ENCODE measurements around the gene BOD1L1.
A peak's percentile ranks its signal among the peaks of the same experiment; 100 is the strongest.

Gene BOD1L1

DNA sequence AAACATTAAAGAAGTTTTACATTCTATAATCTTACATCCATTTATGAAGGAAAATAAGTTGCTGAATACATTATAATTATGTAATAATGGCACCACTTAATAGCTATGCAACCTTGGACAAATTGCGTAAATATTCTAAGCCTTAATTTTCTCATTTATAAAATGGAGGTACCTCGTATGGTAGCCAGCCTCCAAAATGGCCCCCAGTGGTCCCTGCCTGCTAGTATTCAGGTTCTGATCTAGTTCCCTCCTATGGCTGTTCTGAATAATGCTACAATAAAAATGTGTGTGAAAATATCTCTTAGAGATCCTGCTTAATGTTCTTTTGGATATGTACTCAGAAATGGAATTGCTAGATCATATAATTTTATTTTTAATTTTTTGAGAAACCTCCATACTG lies 72.2 kb downstream of the BOD1L1 start:
- no peak for DNase-seq (ENCODE audit: low spot score)

DNA sequence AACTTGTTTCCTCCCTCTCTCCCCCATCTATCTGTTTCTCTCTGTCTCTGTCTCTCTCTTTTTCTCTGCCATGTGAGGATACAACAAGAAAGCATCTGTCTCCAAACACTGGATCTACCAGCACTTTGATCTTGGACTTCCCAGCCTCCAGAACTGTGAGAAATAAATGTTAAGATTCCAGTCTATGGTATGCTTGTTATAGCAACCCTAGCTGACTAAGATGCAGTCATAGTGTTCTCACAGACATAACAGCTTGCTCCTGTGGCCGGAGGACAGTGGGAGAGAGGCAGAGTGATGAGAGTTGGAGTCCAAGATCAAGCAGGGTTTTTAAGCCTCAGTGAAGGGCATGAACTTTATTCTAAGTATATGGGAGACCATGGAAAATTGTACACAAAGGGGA lies 74.4 kb downstream of the BOD1L1 start:
- DNase-seq (ENCODE audit: low spot score): no peak

DNA sequence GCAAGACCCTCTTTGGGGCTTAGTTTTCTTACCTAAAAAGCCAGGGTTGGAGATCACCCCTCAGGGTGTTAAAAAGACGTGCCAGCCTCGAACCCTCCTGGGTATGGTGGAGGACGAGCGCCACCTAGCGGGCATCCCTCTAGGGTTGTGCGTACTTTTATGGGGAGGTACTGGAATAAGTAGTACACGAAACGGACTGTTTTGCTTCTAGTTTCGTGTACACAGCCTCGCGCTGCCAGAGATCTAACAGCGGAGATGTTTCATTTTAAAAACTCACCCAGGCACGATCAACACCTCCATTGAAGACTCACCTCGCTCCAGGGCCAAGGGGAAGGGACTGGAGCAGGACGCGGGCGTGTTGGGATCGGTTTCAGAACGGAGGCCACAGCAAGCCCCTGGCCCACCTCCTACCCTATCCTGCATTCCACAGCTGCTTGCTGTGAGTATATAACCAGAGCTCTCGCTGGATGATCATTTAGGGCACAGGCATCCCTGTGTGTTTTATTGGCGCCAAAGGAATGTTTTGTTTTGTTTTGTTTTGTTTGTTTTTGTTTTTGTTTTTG lies 78.5 kb downstream of the BOD1L1 start:
- peak; percentile 79 for DNase-seq (ENCODE audit: low spot score)

DNA sequence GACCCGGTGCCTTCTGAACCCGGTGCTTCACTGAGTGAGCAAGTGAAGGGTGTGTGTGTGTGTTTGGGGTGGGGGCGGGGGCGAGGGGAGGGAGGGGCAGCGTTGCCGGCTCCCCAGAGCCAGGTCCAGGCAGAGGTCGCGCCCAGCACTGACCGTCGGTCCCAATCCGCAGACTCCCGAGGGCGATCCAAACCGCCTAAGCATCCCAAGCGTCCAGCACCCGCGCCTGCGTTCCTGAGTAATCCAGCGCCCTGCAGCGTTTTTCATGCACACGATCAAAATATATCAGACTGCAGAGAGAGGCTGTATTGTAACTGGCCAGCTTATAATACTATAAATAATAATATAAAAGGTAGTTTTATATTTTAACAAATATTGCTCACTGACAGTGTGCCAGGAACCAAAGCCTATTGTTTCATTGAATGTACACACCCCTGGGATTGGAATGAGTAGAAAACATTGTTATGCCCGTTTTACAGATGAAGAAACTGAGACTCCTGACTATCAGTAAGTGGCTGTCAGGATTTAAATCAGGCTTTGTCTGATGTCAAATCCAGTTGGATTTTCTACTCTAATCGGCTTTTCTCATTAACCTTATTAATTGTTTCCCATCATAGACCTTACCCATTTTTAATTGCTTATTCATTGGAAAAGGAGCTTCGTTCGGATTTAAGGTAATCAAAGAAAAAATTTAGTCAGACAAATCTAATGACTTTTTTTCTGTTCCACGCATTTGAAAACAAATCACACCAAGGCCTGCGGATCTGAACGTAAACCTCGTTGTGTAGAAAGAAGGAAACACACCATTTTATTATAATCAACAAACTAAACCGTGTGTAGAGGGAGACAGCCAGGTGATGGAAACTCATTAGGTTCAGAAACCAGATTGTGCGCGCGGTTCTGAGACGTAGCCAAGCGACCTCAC lies 79.2 kb downstream of the BOD1L1 start:
- DNase-seq (ENCODE audit: low spot score): no peak

DNA sequence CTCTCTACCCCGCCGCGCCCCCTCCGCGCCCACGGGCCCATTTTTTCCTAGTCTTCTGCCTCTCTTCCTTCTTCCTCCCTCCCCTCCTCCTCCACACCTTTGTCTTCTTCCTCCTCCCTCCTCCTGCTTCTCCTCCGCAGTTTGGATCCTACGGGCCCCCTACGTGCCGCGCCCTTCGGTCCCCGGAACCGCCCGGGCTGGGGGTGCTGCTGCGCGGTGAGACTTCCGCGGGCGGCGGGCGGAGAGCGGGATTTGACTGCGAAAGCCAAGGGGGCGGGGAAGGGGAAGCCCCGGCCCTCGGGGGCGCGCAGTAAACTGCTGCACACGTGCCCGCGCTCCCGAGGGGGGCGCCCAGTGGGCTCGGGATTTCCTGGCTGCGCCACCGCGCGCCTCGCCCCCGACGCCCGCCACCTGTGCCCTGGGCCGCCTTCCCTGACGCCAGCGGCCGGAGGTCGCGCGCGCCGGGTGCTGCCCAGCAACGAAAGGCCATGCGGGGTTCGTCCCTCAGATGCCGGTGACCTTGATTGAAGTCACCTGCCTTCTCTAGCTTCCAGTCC lies 80.0 kb downstream of the BOD1L1 start:
- DNase-seq (ENCODE audit: low spot score): no peak

- no peak for DNase-seq (ENCODE audit: low spot score)
Observed at GRCh38 chr4:13546941-13547484, 80.5 kb downstream of the BOD1L1 start.

DNA sequence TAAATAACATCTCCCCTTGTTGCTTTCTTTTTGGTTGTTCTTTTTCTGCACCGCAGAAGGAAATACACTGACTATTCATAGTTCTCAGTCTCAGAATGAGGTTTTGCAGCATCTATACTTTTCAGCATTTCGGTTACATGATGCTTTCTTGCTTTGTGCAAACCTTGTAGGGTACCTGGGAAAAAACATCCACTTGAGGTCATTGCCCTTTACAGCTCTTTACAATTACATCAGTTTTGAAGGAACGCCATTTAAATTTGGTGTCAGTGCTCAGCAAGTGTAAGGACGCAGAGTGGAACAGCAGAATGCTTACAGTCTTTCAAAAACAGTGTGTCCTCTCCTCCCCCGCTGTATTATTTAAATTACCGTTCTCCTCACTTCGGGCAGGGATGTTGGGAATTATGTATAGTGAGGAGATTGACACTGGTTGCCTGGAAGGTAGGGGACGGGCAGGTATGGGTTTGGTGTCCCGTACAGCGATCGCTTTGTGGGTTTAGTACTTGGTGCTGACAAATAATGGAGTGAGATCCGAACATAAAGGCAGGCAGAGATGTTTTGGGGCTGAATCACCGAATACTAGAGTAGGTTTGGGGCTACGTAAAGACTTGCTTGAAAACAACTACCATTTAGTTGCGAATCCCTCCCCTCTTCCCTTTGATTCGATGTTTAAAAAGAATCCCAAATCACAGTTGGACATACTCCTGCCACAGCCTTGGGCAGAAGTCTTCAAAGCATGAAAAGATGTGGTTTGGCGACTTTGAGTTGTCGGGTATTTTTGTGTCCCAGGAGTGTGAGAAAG lies 81.2 kb downstream of the BOD1L1 start:
- no peak for DNase-seq (ENCODE audit: low spot score)

DNA sequence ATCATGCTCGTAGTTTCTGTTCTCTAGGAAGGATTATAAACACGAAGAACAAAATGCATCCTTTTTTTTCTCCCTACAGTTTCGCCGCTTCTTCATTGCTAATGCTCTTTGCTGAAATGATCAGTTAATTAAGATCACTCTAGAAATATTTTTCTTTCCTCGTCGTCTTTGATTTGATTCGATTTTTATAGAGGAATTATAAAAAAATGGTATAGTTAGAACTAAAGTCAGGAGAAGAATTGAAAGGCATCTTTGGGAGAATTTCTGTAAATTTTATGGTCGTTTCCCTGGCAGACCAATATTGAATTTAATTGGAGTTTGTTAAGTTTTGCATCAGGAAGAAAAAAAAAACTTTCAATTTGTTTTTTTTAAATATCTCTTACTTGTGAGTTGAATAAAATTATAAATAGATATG lies 82.1 kb downstream of the BOD1L1 start:
- DNase-seq (ENCODE audit: low spot score): no peak

- DNase-seq (ENCODE audit: low spot score): peak; percentile 75
Observed at GRCh38 chr4:13544606-13545393, 82.7 kb downstream of the BOD1L1 start.

- peak; percentile 42 for DNase-seq (ENCODE audit: low spot score)
Observed at GRCh38 chr4:13543839-13544605, 83.5 kb downstream of the BOD1L1 start, which contains the start of gene NKX3-2. Gene NKX3-2, minus strand, starts transcription at chr4:13544508. Its CDS starts 94 bp downstream, at chr4:13544414.

- DNase-seq (ENCODE audit: low spot score): no peak
Observed at GRCh38 chr4:13543032-13543838, 84.3 kb downstream of the BOD1L1 start.

DNA sequence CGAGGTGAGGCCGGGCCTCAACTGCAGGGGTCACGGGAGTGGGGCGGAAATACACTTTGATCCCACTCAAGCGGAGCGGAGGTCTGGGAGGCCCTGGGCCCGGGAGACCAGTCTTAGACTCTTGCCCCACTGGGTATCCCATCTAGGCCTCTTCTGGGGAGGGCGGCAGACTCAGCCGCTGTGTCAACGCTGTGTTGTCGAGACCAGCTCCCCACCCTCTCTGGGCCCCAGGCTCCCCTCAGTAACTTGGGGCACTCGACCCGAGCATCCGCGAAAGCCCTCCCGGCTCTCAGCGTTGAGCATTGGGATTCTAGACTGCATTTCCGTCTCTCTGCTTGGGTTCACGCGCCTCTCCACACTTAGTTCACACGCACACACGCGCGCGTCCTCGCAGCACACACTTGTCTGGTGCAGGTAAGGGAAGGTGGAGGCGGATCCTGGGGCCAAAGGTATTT lies 84.9 kb downstream of the BOD1L1 start:
- DNase-seq (ENCODE audit: low spot score): no peak

GRCh38 chr4:13541720-13542576 lies 85.6 kb downstream of the BOD1L1 start:
- DNase-seq (ENCODE audit: low spot score): peak; percentile 70

- DNase-seq (ENCODE audit: low spot score): no peak
Observed at GRCh38 chr4:13541176-13541604, 86.3 kb downstream of the BOD1L1 start.

DNA sequence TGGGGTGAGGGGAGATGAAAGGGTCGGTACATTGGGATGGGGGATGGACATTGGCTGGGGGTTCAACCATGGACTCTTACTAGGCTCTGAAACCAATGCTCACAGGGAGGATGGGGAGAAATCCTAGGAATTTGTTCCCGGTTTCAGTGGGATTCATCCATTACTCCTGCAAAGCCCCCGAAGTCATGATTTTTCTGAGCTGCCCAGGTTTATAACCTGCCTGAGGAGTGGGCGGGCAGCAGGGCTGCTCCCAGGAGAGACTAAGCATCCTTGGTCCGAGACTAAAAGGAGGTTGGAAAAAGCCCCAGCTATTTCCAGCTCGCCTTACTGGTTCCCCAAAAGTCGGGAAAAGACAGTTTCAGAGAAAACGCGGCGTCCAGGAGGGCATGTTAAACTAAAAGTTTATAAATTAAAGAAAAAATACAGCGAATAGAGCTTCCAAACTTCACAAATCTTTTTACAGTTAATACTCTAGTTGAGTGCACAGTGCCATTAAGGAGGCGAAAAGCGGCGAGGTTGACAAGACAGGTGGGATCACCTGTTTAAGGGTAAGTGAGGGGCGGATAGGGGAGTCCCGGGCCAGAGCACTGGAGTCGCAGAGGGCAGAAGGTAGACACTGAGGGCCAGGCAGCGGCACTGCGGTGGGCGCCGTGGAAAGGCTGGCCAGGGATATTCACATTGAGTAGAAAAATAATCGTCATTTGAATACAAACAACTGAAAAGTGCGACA lies 86.9 kb downstream of the BOD1L1 start:
- no peak for DNase-seq (ENCODE audit: low spot score)

GRCh38 chr4:13539619-13540445 lies 87.7 kb downstream of the BOD1L1 start:
- no peak for DNase-seq (ENCODE audit: low spot score)
